ENCODE data around the gene SMYD2.

- TF ChIP-seq, protein P1, sequence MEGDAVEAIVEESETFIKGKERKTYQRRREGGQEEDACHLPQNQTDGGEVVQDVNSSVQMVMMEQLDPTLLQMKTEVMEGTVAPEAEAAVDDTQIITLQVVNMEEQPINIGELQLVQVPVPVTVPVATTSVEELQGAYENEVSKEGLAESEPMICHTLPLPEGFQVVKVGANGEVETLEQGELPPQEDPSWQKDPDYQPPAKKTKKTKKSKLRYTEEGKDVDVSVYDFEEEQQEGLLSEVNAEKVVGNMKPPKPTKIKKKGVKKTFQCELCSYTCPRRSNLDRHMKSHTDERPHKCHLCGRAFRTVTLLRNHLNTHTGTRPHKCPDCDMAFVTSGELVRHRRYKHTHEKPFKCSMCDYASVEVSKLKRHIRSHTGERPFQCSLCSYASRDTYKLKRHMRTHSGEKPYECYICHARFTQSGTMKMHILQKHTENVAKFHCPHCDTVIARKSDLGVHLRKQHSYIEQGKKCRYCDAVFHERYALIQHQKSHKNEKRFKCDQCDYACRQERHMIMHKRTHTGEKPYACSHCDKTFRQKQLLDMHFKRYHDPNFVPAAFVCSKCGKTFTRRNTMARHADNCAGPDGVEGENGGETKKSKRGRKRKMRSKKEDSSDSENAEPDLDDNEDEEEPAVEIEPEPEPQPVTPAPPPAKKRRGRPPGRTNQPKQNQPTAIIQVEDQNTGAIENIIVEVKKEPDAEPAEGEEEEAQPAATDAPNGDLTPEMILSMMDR (IDR thresholded peaks at IDR 0.05; ENCODE audit: borderline replicate concordance, extremely low read depth, low read length, poor library complexity, severe bottlenecking): no peak
- TF ChIP-seq EZH2 (IDR thresholded peaks at IDR 0.05; ENCODE audit: borderline replicate concordance, low read depth, low read length, severe bottlenecking): no peak
These were observed 40.9 kb downstream of the SMYD2 start for GRCh38 chr1:214321705-214322453.

Data from DND-41 (cell line).